HL-60 (cell line): ENCODE data around the gene LRP8.

Source experiments
- DNase-seq, 2 experiments: peaks; one replicate each; pipeline ENCODE4 v3.0.0-alpha.2; 2010 to 2020; ENCODE audit warnings: low read depth in 1 of 2, low spot score in 1 of 2
- H3K27ac ChIP-seq: fragments of 250-450 bp; sonication (Bioruptor Pico); replicated peaks from 2 replicates; pipeline ENCODE4 v1.5.1; 2020; ENCODE audit warnings: mild to moderate bottlenecking, moderate library complexity
- H3K27me3 ChIP-seq: fragments of 250-450 bp; sonication (Bioruptor Pico); 2 replicates; pipeline ENCODE4 v1.5.1; 2021; ENCODE audit warnings: mild to moderate bottlenecking, moderate library complexity; ENCODE audit not compliant: insufficient read depth, poor library complexity, severe bottlenecking
- H3K4me3 ChIP-seq: replicated peaks from 2 replicates; pipeline ENCODE4 v1.5.1; 2011; ENCODE audit warnings: mild to moderate bottlenecking, control low read depth, low read length; ENCODE audit not compliant: insufficient read depth
- CTCF ChIP-seq: IDR thresholded peaks from one replicate; pipeline ENCODE4 v1.5.1; 2011; ENCODE audit warnings: low read length, control low read depth, inconsistent platforms; ENCODE audit not compliant: insufficient read depth
- GABPA ChIP-seq: IDR thresholded peaks from 2 replicates; pipeline ENCODE4 v1.6.1; 2012; ENCODE audit warnings: low read depth
- POLR2AphosphoS5 ChIP-seq: IDR thresholded peaks from 2 replicates; pipeline ENCODE4 v1.6.1; 2012; ENCODE audit warnings: low read depth
- REST ChIP-seq: IDR thresholded peaks from 2 replicates; pipeline ENCODE4 v1.6.1; 2012; ENCODE audit warnings: low read depth; ENCODE audit not compliant: insufficient replicate concordance
- SPI1 ChIP-seq: IDR thresholded peaks from 2 replicates; pipeline ENCODE4 v1.6.1; 2012; ENCODE audit warnings: low read depth, mild to moderate bottlenecking, borderline replicate concordance

LRP8 gene

GRCh38 chr1:53323316-53323715 lies 4.6 kb downstream of the LRP8 start:
- Histone ChIP-seq H3K27me3 (no peaks in the 10 kb centered on the region), H3K4me3 (no peak overlapping the region), H3K27ac (no peak overlapping the region)
- no peak for TF ChIP-seq CTCF
- no peak for TF ChIP-seq REST
- no peak for TF ChIP-seq GABPA
- no peak for TF ChIP-seq SPI1
- no peak for DNase-seq

GRCh38 chr1:53321776-53322602 lies 5.9 kb downstream of the LRP8 start:
- TF ChIP-seq CTCF (no peak), GABPA (no peak), SPI1 (no peak), POLR2AphosphoS5 (no peak), REST (no peak)
- H3K27ac ChIP-seq = no peak overlapping the region
- H3K27me3 ChIP-seq = no peaks in the 10 kb centered on the region
- DNase-seq = no peak
- H3K4me3 ChIP-seq = no peak overlapping the region

- TF ChIP-seq CTCF (no peak), SPI1 (no peak), POLR2AphosphoS5 (no peak), GABPA (no peak), REST (no peak)
- no peak overlapping the region for H3K4me3 ChIP-seq
- H3K27me3 ChIP-seq = no peaks in the 10 kb centered on the region
- DNase-seq = no peak
- H3K27ac ChIP-seq = no peak overlapping the region
These were observed 6.5 kb downstream of the LRP8 start for GRCh38 chr1:53321366-53321765.
